Measurements from ENCODE around the gene ALPG.
"Not testable (repeated sequence)": the region's sequence is repeated elsewhere in the genome, so short reads cannot be mapped to it uniquely, and the experiment has no call there.

The ALPG gene

DNA sequence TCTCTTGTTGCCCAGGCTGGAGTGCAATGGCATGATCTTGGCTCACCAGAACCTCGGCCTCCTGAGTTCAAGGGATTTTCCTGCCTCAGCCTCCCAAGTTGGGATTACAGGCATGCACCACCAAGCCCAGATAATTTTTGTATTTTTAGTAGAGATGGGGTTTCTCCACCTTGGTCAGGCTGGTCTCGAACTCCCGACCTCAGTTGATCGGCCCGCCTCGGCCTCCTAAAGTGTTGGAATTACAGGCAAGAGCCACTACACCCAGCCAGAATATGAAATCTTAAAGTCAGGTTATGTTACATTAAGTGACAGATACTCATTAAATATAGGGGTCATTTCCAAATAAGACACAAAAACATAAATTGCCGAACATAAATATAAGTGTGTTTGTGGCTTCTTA lies 12.2 kb upstream of the ALPG start:
- not testable (repeated sequence) for DNase-seq

GRCh38 chr2:232395586-232395985 lies 11.1 kb upstream of the ALPG start:
- no peak for DNase-seq

DNA sequence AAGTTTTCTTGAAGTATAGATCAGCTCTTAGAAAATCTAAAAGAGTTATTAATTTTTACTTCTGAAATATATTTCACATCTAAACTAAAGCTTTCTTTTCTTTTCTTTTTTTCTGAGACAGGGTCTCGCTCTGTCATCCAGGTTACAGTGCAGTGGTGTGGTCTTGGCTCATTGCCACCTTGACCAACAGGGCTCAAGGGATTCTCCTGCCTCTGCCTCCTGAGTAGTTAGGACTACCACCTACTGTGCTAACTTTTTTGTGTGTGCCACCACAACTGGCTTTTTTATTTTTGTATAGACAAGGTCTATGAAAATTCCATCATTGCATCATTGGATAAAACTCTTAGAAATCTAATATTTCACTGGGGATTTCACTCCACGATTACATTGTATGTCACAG lies 10.0 kb upstream of the ALPG start:
- no peak for DNase-seq

- no peak for DNase-seq
Measured at GRCh38 chr2:232398293-232399034, 8.2 kb upstream of the ALPG start.

GRCh38 chr2:232400256-232401015 lies 6.2 kb upstream of the ALPG start:
- DNase-seq = no peak

DNA sequence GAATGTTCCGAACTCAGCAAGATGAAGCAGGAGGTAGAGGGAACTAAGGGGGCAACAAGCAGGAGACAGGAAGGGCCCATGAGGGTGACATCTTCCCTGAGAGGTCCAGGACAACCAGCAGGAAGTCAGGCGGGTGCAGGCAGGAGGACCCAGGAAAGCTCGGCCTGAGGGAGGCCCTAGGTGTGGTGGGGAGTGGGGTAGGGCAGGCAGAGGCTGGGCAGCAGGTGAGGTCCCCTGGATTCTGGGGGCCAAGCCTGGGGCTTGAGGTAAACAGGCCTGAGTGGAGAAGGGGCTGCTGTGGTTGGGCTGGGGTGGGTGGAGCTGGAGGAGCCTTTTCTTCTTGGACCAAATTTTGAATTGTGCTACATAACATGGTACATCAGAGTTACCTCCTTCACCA lies 4.1 kb upstream of the ALPG start:
- DNase-seq = no peak

- DNase-seq = no peak
Measured at GRCh38 chr2:232405943-232406510, 617 bp upstream of the ALPG start.

DNA sequence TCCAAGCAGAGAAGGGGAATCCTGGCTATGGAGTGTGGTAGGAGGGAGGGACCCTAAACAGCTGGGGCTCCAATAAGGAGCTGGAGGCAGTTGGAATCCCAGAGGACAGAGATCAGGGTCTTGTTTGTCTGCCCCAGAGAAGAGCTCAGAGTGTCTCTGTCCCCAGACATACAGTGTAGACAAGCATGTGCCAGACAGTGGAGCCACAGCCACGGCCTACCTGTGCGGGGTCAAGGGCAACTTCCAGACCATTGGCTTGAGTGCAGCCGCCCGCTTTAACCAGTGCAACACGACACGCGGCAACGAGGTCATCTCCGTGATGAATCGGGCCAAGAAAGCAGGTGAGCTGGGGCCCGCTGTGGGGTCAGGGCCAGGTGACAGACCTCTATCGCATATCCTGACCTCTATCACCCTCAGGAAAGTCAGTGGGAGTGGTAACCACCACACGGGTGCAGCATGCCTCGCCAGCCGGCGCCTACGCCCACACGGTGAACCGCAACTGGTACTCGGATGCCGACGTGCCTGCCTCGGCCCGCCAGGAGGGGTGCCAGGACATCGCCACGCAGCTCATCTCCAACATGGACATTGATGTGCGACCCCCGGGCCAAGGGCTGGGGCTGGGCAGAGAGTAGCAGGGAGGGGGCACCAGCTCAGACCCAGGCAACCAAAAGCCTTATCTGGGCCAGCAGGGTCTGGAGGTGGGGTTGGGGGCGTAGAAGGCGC lies 945 bp downstream of the ALPG start:
- not testable (repeated sequence) for DNase-seq

DNA sequence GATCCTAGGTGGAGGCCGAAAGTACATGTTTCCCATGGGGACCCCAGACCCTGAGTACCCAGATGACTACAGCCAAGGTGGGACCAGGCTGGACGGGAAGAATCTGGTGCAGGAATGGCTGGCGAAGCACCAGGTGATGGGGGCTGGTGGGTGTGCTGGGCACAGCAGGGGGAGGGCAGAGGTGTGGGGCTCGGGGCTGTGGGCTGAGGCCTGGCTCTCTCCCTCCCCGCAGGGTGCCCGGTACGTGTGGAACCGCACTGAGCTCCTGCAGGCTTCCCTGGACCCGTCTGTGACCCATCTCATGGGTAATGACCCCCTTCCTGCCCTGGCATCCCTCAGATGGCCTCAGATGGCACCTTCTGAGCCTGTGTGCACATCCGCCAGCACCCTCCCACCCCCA lies 1.6 kb downstream of the ALPG start:
- not testable (repeated sequence) for DNase-seq

DNA sequence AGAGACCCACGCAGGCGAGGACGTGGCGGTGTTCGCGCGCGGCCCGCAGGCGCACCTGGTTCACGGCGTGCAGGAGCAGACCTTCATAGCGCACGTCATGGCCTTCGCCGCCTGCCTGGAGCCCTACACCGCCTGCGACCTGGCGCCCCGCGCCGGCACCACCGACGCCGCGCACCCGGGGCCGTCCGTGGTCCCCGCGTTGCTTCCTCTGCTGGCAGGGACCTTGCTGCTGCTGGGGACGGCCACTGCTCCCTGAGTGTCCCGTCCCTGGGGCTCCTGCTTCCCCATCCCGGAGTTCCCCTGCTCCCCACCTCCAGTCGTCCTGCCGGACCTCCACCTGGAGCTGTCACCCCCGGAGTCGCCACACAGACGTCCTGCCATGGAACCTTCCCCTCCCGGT lies 3.0 kb downstream of the ALPG start:
- not testable (repeated sequence) for DNase-seq

DNA sequence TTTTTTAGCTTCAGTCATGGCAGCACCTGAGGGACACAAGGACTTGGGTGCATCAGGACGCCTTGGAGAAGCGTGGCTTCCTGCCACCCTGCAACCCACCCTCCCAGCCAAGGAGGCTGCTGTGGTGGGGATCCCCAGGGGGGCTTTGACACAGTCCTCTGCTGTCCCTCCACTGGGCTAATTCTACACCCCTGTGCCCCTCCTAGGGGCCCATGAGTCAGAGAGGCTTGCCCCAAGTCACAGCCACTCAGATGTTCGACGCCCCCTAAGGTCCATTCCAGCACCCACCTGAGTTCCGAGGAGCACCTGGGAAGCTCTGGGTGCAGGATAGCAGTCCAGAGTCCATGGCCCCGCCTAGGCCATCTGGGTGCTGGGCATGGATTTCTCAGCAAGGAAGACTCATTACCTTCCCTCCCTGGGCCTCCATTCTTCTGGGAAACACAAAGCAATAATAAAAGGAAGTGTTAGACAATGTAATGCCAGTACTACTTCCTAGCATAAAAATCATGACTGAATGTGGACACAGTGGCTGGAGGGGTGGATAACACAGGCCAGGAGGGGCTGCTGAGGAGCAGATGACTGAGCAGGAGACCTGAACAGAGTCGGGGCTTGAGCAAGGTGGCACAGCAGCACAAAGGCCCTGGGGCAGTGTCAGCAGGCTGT lies 3.7 kb downstream of the ALPG start:
- no peak for DNase-seq

DNA sequence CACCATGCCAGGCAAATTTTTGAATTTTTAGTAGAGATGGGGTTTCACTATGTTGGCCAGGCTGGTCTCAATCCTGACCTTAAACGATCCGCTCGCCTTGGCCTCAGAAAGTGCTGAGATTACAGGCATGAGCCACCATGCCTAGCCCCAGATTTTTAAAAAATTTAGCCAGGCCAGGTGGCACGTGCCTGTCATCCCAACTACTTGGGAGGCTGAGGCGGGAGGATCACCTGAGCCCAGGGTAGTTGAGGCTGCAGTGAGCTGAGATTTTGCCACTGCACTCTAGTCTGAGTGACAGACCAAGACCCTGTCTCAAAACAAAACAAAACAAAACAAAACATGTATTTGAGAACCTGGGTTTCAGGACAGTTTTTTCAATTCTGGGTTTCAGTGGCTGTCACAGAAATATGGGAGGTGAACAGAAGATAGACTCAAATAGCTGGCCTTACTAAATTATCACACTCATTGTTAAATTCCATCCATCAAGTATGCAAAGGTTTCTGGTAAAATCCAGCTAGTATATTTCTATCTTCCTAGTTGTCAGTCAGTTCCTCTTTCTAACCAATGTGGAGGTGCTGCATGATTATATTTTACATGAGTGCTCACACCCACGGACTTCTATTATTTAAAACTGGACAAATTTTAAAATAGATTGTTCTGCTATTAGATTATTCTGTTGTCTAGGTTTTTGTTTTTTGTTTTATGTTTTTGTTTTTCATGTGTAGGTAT lies 5.4 kb downstream of the ALPG start:
- DNase-seq = no peak

GRCh38 chr2:232412986-232413385 lies 6.3 kb downstream of the ALPG start:
- no peak for DNase-seq

DNA sequence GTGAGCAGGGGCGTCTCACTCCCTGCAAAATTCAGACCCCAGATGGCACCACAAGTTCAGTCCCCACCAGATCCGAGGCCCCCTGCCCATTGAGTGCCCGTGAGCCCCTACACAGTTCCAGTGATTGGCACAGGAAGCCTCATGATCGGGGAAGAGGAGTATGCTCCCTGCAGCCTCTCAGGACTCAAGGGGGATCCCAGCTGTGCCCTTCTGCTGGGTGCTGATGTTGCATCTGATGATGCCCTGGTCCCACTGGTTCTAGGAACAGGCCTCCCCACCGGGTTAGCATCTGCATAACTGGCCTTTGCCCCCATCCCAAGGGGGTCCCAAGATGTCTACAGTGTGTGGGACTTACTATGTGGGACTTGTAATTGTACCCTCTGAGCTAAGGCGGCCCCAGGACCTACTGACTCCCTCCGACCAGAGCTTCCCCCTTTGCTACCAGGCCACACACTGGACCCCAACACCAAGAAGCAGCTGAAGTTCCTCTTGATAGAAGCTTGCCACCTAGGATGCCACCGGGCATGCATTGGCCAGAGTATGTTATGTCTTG lies 8.6 kb downstream of the ALPG start:
- no peak for DNase-seq

GRCh38 chr2:232415736-232416520 lies 9.3 kb downstream of the ALPG start:
- DNase-seq = no peak

DNA sequence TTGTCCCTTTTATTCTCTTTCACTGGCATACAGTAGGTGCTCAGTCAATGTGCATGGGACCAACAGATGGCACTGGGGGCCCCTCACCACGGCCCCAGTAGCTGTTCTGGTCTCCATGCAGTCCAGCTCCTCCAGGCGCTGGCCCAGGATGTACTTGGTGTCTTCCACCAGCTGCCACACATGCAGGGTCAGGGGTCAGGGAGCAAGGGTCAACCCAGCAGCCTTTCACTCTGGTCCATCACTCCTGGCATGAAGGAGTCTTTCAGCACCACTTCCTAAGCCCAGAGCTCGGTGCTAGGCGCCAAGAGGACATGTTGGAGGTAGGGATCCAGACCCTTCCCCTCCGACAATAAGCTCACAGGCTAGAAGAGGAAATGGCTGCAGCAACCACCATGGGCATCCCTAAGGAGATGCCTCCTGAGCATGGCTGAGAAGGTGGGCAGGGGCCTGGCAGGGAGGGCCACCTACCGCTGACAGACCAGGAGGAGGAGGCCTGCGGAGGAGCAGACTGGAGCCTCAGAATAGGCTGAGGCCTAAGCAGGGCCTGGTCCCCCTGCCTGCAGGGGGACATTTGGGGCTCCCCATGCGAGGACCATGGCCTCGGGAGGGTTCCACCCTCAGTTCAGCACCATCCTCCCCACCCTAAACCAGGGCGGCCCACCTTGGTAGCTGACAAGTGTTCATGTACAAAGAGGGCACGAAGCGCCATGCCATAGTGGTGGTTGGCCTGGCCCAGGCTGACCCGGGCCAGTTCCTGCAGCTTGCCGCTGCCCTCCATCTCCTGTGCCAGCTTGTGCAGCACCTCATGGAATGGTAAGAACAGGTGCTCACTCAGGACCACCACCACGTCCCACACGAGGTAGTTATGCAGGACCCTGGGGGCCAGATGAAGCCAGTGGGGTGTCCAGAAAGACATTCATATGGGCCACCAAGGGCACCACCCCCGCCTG lies 10.2 kb downstream of the ALPG start:
- no peak for DNase-seq

DNA sequence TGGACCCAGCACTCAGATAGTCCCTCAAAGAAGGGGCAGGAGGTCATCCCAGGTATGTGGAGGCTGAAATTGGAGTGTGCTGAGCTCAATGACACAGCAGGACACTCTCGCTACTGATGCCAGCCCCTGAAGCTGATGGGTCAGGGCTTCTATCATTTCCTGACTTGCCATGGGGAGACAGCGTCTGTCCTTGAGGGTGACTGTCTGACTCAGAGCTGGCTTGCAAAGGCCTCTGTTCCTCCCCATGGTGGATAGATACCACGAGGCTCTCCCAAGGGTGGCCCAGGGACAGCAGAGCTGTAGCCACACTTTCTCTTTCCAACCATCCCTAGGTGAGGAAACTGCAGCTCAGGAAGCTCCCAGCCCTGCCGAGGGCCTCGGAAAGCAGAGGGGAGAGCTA lies 10.8 kb downstream of the ALPG start:
- no peak for DNase-seq

DNA sequence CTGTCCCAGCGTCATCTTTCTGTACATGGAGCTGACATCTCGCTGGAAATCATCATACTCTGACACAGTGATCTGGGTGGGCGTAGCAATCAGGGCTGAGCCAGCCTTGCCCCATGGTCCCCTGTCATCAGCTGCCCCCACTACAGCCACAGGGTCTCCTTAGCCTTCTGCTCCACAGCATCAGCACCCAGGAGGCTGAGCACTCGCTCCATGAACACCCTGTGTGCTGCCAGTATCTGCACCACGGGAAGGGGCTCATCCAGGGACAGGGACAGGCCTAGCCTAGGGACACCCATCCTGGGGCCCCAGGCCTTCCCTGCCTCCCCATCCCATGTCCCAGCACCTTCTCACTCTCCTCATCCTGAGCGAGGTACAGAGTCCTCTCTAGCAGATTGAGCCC lies 11.4 kb downstream of the ALPG start:
- no peak for DNase-seq

Data from anterior cingulate cortex (tissue), 58 donors.